Uterus (tissue), 2 donors: Measurements from ENCODE around the gene TMEM129.

Experiments used
- POLR2A ChIP-seq, 2 donors: fragments of 450-650 bp; IDR thresholded peaks; one replicate each; pipeline ENCODE4 v1.6.1; 2016; ENCODE audit warnings: antibody characterized with exemption in 2 of 2, mild to moderate bottlenecking in 1 of 2, moderate library complexity in 1 of 2
- TF ChIP-seq, protein P1 (sequence below), 4 experiments: fragments of 200-600 bp in 2 of 4; fragments of 450-650 bp in 2 of 4; sonication (generic) in 2 of 4; IDR thresholded peaks; one replicate each; pipeline ENCODE4 v1.5.1; 2016 to 2019; ENCODE audit warnings: antibody characterized with exemption in 4 of 4, mild to moderate bottlenecking in 2 of 4, moderate library complexity in 1 of 4

DNA sequence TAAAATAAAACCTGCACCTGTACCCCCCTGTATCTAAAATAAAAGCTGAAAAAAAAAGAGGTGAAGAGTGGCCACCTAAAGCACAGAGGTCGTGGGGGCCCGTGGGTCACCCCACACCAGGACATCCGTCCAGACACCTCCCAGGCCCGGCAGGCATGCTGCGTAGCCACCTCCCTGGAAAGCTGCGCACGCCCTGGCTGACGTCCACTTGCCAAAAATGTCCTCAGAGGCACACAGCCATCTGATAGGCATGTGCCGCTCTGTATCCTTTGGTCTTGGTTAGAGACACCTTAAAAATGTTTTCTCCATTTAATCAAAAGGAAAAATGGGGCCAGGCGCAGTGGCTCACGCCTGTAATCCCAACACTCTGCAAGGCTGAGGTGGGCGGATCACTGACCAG lies 54.7 kb downstream of the TMEM129 start:
- no peak for TF ChIP-seq POLR2A (IDR thresholded peaks at IDR 0.05)
- TF ChIP-seq, protein P1, sequence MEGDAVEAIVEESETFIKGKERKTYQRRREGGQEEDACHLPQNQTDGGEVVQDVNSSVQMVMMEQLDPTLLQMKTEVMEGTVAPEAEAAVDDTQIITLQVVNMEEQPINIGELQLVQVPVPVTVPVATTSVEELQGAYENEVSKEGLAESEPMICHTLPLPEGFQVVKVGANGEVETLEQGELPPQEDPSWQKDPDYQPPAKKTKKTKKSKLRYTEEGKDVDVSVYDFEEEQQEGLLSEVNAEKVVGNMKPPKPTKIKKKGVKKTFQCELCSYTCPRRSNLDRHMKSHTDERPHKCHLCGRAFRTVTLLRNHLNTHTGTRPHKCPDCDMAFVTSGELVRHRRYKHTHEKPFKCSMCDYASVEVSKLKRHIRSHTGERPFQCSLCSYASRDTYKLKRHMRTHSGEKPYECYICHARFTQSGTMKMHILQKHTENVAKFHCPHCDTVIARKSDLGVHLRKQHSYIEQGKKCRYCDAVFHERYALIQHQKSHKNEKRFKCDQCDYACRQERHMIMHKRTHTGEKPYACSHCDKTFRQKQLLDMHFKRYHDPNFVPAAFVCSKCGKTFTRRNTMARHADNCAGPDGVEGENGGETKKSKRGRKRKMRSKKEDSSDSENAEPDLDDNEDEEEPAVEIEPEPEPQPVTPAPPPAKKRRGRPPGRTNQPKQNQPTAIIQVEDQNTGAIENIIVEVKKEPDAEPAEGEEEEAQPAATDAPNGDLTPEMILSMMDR (IDR thresholded peaks at IDR 0.05): no peak
